Lung (tissue), 12 donors: Measurements from ENCODE around the gene SPEF2. TPM values are rescaled to one million over a fixed set of nuclear protein-coding genes. Genes with fewer than 3 reads are reported as not detected.

Experiments
- ATAC-seq: fragments of 200-7000 bp; cut with Tn5 transposase; one replicate; pipeline ENCODE4 v1.9.1; 2020; ENCODE audit warnings: moderate number of reproducible peaks; ENCODE audit not compliant: insufficient read depth, low FRiP score
- DNase-seq, 3 donors: peaks; one replicate each; pipeline ENCODE4 v3.0.0-alpha.2; 2013 to 2017
- H3K27ac ChIP-seq, 2 donors: one replicate each; pipeline ENCODE4 v1.5.1; 2013; ENCODE audit warnings: mild to moderate bottlenecking in 2 of 2, moderate library complexity in 2 of 2, control low read depth in 1 of 2, inconsistent platforms in 1 of 2, low read depth in 1 of 2, low read length in 1 of 2
- H3K27me3 ChIP-seq, 3 donors: one replicate each; pipeline ENCODE4 v1.5.1; 2013; ENCODE audit warnings: low read length in 2 of 3; ENCODE audit not compliant: control insufficient read depth in 3 of 3, insufficient read depth in 3 of 3
- H3K36me3 ChIP-seq, 4 donors: one replicate each; pipeline ENCODE4 v1.5.1; 2013; ENCODE audit warnings: low read length in 4 of 4, mild to moderate bottlenecking in 1 of 4, moderate library complexity in 1 of 4; ENCODE audit not compliant: control insufficient read depth in 4 of 4, insufficient read depth in 4 of 4
- H3K4me1 ChIP-seq, 5 donors: one replicate each; pipeline ENCODE4 v1.5.1; 2013; ENCODE audit warnings: low read length in 5 of 5, mild to moderate bottlenecking in 2 of 5, moderate library complexity in 1 of 5; ENCODE audit not compliant: control insufficient read depth in 5 of 5, insufficient read depth in 5 of 5
- H3K4me3 ChIP-seq: one replicate; pipeline ENCODE4 v1.5.1; 2013; ENCODE audit warnings: mild to moderate bottlenecking, control low read depth, moderate library complexity
- H3K9ac ChIP-seq, 2 donors: one replicate each; pipeline ENCODE4 v1.5.1; 2013; ENCODE audit warnings: low read length in 2 of 2, control low read depth in 1 of 2; ENCODE audit not compliant: insufficient read depth in 1 of 2
- H3K9me3 ChIP-seq, 4 donors: one replicate each; pipeline ENCODE4 v1.5.1; 2013; ENCODE audit warnings: low read length in 3 of 4, mild to moderate bottlenecking in 1 of 4, moderate library complexity in 1 of 4; ENCODE audit not compliant: control insufficient read depth in 4 of 4, insufficient read depth in 3 of 4
- WGBS, 2 donors: extraction: QIAGEN DNeasy Blood & Tissue Kit; methylation state at CpG; one replicate each; pipeline ENCODE4 v1.1.7; 2013; 5-methylcytosine and 5-hydroxymethylcytosine counted together
- polyA plus RNA-seq, 2 donors: library from polyadenylated mRNA; stranded (reverse); fragments of 200-250 nt; gene quantifications; one replicate each; pipeline ENCODE4 v1.2.1, GENCODE V29; 2013
- total RNA-seq, 2 donors: library from RNA; depleted of rRNA in 1 of 2; stranded (reverse); fragments of >200 nt in 1 of 2; gene quantifications; one replicate each; pipeline ENCODE4 v1.2.1, GENCODE V29; 2014 to 2021
- TF ChIP-seq, protein P1 (sequence below): IDR thresholded peaks from 2 replicates; pipeline ENCODE4 v1.5.1; 2012; ENCODE audit warnings: mild to moderate bottlenecking; ENCODE audit errors: control extremely low read depth, extremely low read depth
- donor health status: control.
- donor health status: control.
- donor health status: Bipolar disorder and iron deficiency.
- donor health status: healthy.
- donor health status: DM: yes; HTN: yes; CAD: no.

The SPEF2 gene
- total and polyA plus RNA-seq, 4 donors, result 2.7 to 73.9 (median 11.3) TPM

DNA sequence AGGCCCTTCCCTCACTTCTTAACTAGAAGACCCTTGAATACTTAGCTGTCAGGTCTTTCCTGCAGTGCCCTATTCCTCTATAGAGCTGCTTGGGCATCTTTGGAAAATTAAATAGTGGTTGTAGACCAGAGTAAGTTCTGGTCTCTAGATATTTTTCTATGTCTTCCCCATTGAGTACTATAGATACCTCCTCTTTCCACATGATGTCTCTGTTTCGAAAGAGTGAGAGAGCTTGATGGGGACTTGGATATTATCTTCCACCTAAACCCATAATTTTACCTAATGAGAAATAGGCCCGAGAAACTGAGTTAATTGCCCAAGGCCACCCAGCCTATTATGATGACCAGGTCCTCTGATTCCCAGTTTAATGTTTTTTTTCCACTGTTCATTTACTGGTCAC lies 40.2 kb downstream of the SPEF2 start:
- no peak overlapping the region for H3K27ac ChIP-seq
- no peaks in the 10 kb centered on the region for H3K27me3 ChIP-seq
- no peaks in the 10 kb centered on the region for H3K9me3 ChIP-seq
- TF ChIP-seq, protein P1, sequence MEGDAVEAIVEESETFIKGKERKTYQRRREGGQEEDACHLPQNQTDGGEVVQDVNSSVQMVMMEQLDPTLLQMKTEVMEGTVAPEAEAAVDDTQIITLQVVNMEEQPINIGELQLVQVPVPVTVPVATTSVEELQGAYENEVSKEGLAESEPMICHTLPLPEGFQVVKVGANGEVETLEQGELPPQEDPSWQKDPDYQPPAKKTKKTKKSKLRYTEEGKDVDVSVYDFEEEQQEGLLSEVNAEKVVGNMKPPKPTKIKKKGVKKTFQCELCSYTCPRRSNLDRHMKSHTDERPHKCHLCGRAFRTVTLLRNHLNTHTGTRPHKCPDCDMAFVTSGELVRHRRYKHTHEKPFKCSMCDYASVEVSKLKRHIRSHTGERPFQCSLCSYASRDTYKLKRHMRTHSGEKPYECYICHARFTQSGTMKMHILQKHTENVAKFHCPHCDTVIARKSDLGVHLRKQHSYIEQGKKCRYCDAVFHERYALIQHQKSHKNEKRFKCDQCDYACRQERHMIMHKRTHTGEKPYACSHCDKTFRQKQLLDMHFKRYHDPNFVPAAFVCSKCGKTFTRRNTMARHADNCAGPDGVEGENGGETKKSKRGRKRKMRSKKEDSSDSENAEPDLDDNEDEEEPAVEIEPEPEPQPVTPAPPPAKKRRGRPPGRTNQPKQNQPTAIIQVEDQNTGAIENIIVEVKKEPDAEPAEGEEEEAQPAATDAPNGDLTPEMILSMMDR, result no peak
- ATAC-seq (no peak), DNase-seq (no peak)
- 83 to 90% methylated on average over 2 of the region's 2 CpGs for WGBS, 2 donors
- no peak overlapping the region for H3K4me3 ChIP-seq
- peaks cover 0 to 4% (median 0%) of the 10 kb centered on the region in 5 donors for H3K4me1 ChIP-seq
- H3K9ac ChIP-seq, result no peak overlapping the region
- H3K36me3 ChIP-seq, result peaks cover 0 to 2% (median 0%) of the 10 kb centered on the region in 4 donors

- DNase-seq (no peak), ATAC-seq (no peak)
- Histone ChIP-seq H3K36me3 (peaks cover 0 to 7% (median under 1%) of the 10 kb centered on the region in 4 donors), H3K9ac (no peak overlapping the region), H3K4me1 (peaks cover 0 to 4% (median 0%) of the 10 kb centered on the region in 5 donors), H3K27me3 (no peaks in the 10 kb centered on the region), H3K4me3 (no peak overlapping the region), H3K27ac (no peak overlapping the region), H3K9me3 (no peaks in the 10 kb centered on the region)
- TF ChIP-seq, protein P1, result no peak
Observed at GRCh38 chr5:35659556-35659955, 41.9 kb downstream of the SPEF2 start.

GRCh38 chr5:35660451-35660850 lies 42.8 kb downstream of the SPEF2 start:
- H3K4me1 ChIP-seq, result peaks cover 0 to 4% (median 0%) of the 10 kb centered on the region in 5 donors
- H3K9me3 ChIP-seq, result no peaks in the 10 kb centered on the region
- H3K4me3 ChIP-seq, result no peak overlapping the region
- ATAC-seq (no peak), DNase-seq (peak in 2 of 3 donors; percentile 13 to 22)
- 48 to 67% methylated on average over 1 of the region's 1 CpG for WGBS, 2 donors
- no peak overlapping the region for H3K9ac ChIP-seq
- H3K27ac ChIP-seq, result no peak overlapping the region
- TF ChIP-seq, protein P1, result no peak
- no peaks in the 10 kb centered on the region for H3K27me3 ChIP-seq
- peaks cover 0 to 7% (median under 1%) of the 10 kb centered on the region in 4 donors for H3K36me3 ChIP-seq

GRCh38 chr5:35664584-35664983 lies 46.9 kb downstream of the SPEF2 start:
- Histone ChIP-seq H3K9ac (no peak overlapping the region), H3K4me1 (peaks cover 0 to 4% (median 0%) of the 10 kb centered on the region in 5 donors), H3K36me3 (peaks cover 0 to 7% (median under 1%) of the 10 kb centered on the region in 4 donors), H3K9me3 (no peaks in the 10 kb centered on the region), H3K27ac (no peak overlapping the region), H3K4me3 (no peak overlapping the region), H3K27me3 (no peaks in the 10 kb centered on the region)
- TF ChIP-seq, protein P1, result no peak
- DNase-seq, result no peak
- ATAC-seq, result no peak
- whole genome bisulfite sequencing, 2 donors, result 53 to 64% methylated on average over 4 of the region's 4 CpGs
